ENCODE data around the gene ZCWPW1. TPM values are rescaled to one million over a fixed set of nuclear protein-coding genes. Genes with fewer than 3 reads are reported as not detected.
"Not testable (repeated sequence)": the region's sequence is repeated elsewhere in the genome, so short reads cannot be mapped to it uniquely, and the experiment has no call there.

Gene ZCWPW1
- total and polyA plus RNA-seq, 2 experiments from 2014 or later = 2.2 to 3.3 TPM

- WGBS (ENCODE audit: low lambda C conversion rate, missing lambda C conversion rate) = 90% methylated on average over 6 of the region's 6 CpGs
- Histone ChIP-seq H3K27ac (no peak overlapping the region), H4K20me1 (ENCODE audit: insufficient read depth, poor library complexity, severe bottlenecking) (no peaks in the 10 kb centered on the region), H3K9me3 (ENCODE audit: low read depth) (no peaks in the 10 kb centered on the region), H3K4me2 (no peak overlapping the region), H3K4me3 (no peak overlapping the region), H3K36me3 (replicated peaks; ENCODE audit: insufficient read depth, low read depth) (no peaks in the 10 kb centered on the region), H3K27me3 (no peaks in the 10 kb centered on the region), H3K9me2 (replicated peaks; ENCODE audit: insufficient read depth) (no peaks in the 10 kb centered on the region), H3K4me1 (ENCODE audit: insufficient read depth) (no peaks in the 10 kb centered on the region), H3K79me2 (no peaks in the 10 kb centered on the region), H2AFZ (no peak overlapping the region)
- DNase-seq (ENCODE audit: low spot score) = no peak
- TF ChIP-seq EZH2 (IDR thresholded peaks at IDR 0.05; ENCODE audit: borderline replicate concordance) (no peak), EZH2phosphoT487 (IDR thresholded peaks at IDR 0.05; ENCODE audit: low read depth, severe bottlenecking, unreplicated experiment) (no peak)
- TF ChIP-seq, protein P1, sequence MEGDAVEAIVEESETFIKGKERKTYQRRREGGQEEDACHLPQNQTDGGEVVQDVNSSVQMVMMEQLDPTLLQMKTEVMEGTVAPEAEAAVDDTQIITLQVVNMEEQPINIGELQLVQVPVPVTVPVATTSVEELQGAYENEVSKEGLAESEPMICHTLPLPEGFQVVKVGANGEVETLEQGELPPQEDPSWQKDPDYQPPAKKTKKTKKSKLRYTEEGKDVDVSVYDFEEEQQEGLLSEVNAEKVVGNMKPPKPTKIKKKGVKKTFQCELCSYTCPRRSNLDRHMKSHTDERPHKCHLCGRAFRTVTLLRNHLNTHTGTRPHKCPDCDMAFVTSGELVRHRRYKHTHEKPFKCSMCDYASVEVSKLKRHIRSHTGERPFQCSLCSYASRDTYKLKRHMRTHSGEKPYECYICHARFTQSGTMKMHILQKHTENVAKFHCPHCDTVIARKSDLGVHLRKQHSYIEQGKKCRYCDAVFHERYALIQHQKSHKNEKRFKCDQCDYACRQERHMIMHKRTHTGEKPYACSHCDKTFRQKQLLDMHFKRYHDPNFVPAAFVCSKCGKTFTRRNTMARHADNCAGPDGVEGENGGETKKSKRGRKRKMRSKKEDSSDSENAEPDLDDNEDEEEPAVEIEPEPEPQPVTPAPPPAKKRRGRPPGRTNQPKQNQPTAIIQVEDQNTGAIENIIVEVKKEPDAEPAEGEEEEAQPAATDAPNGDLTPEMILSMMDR (IDR thresholded peaks at IDR 0.05; ENCODE audit: poor library complexity) = no peak
Observed at GRCh38 chr7:100457033-100457432, 28.5 kb upstream of the ZCWPW1 start.

- 94% methylated on average over 14 of the region's 14 CpGs for WGBS (ENCODE audit: low lambda C conversion rate, missing lambda C conversion rate)
- no peak for DNase-seq (ENCODE audit: low spot score)
Observed at GRCh38 chr7:100456562-100456961, 28.1 kb upstream of the ZCWPW1 start.

GRCh38 chr7:100455206-100455605 is 26.7 kb upstream of the ZCWPW1 start:
- Histone ChIP-seq H4K20me1 (ENCODE audit: insufficient read depth, poor library complexity, severe bottlenecking) (no peaks in the 10 kb centered on the region), H3K79me2 (no peaks in the 10 kb centered on the region), H3K4me2 (no peak overlapping the region), H2AFZ (no peak overlapping the region), H3K9me2 (replicated peaks; ENCODE audit: insufficient read depth) (no peaks in the 10 kb centered on the region), H3K27me3 (no peaks in the 10 kb centered on the region), H3K36me3 (replicated peaks; ENCODE audit: insufficient read depth, low read depth) (no peaks in the 10 kb centered on the region), H3K27ac (no peak overlapping the region), H3K9me3 (ENCODE audit: low read depth) (no peaks in the 10 kb centered on the region), H3K4me3 (no peak overlapping the region), H3K4me1 (ENCODE audit: insufficient read depth) (no peaks in the 10 kb centered on the region)
- WGBS (ENCODE audit: low lambda C conversion rate, missing lambda C conversion rate) = 93% methylated on average over 3 of the region's 3 CpGs
- DNase-seq (ENCODE audit: low spot score) = no peak
- TF ChIP-seq EZH2phosphoT487 (IDR thresholded peaks at IDR 0.05; ENCODE audit: low read depth, severe bottlenecking, unreplicated experiment) (no peak), EZH2 (IDR thresholded peaks at IDR 0.05; ENCODE audit: borderline replicate concordance) (no peak)
- TF ChIP-seq, protein P1 (IDR thresholded peaks at IDR 0.05; ENCODE audit: poor library complexity) = no peak

More at GRCh38 chr7:100456562-100456961, 28.1 kb upstream of the ZCWPW1 start:
- no peak overlapping the region for H3K4me3 ChIP-seq
- no peaks in the 10 kb centered on the region for H3K27me3 ChIP-seq
- H2AFZ ChIP-seq = no peak overlapping the region
- no peaks in the 10 kb centered on the region for H3K79me2 ChIP-seq
- TF ChIP-seq, protein P1 (IDR thresholded peaks at IDR 0.05; ENCODE audit: poor library complexity) = no peak
- TF ChIP-seq EZH2phosphoT487 (IDR thresholded peaks at IDR 0.05; ENCODE audit: low read depth, severe bottlenecking, unreplicated experiment) (no peak), EZH2 (IDR thresholded peaks at IDR 0.05; ENCODE audit: borderline replicate concordance) (no peak)
- H3K9me2 ChIP-seq (replicated peaks; ENCODE audit: insufficient read depth) = no peaks in the 10 kb centered on the region
- no peaks in the 10 kb centered on the region for H3K9me3 ChIP-seq (ENCODE audit: low read depth)
- H3K36me3 ChIP-seq (replicated peaks; ENCODE audit: insufficient read depth, low read depth) = no peaks in the 10 kb centered on the region
- H3K4me1 ChIP-seq (ENCODE audit: insufficient read depth) = no peaks in the 10 kb centered on the region
- H3K4me2 ChIP-seq = no peak overlapping the region
- no peaks in the 10 kb centered on the region for H4K20me1 ChIP-seq (ENCODE audit: insufficient read depth, poor library complexity, severe bottlenecking)
- no peak overlapping the region for H3K27ac ChIP-seq

GRCh38 chr7:100453854-100454253 is 25.4 kb upstream of the ZCWPW1 start:
- H2AFZ ChIP-seq; H3K9me2 ChIP-seq (replicated peaks; ENCODE audit: insufficient read depth); H4K20me1 ChIP-seq (ENCODE audit: insufficient read depth, poor library complexity, severe bottlenecking); H3K27ac ChIP-seq; H3K4me3 ChIP-seq; H3K36me3 ChIP-seq (replicated peaks; ENCODE audit: insufficient read depth, low read depth); H3K27me3 ChIP-seq; H3K4me1 ChIP-seq (ENCODE audit: insufficient read depth); DNase-seq (ENCODE audit: low spot score); H3K9me3 ChIP-seq (ENCODE audit: low read depth); H3K4me2 ChIP-seq; H3K79me2 ChIP-seq: not testable (repeated sequence)
- WGBS (ENCODE audit: low lambda C conversion rate, missing lambda C conversion rate) = 89% methylated on average over 8 of the region's 8 CpGs
